GM18498 (cell line): ENCODE data around the gene NXPH4.

Source experiments
- ATAC-seq: cut with Tn5 transposase; IDR thresholded peaks from one replicate; pipeline ENCODE4 v1.9.1; 2021; ENCODE audit warnings: mild to moderate bottlenecking, moderate library complexity; ENCODE audit not compliant: unreplicated experiment

NXPH4 gene

DNA sequence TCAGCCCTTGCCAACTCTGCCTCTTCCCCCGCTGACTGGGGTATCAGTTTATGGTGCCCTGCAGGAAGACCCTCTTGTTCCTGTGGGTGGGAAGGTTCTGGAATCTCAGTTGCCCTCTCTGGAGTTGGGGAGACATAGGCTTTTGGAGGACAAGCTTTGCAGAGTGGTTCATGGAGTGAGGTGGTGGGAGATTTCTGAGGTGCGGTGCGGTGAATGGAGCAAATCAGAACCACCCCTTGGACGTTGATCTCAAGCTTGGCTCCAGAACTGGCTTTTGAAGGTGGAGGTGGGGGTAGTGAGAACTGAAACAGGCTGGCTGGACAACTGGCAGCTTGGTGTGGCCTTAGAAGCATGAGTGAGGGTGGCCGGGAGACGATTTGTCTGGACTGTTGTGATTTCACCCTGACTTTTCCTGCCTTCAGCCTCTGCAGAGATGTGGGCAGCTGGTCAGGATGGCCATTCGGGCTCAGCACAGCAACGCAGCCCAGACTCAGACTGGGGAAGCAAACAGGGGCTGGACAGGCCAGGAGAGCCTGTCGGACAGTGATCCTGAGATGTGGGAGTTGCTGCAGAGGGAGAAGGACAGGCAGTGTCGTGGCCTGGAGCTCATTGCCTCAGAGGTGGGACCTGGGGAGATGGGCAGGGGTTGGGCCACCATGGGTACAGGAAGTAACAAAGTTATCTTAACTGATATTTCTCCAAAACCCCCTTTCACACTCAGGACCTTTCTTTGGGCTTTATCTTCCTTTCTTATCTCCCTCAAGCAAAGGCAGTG lies 14.0 kb downstream of the NXPH4 start:
- no peak for ATAC-seq

DNA sequence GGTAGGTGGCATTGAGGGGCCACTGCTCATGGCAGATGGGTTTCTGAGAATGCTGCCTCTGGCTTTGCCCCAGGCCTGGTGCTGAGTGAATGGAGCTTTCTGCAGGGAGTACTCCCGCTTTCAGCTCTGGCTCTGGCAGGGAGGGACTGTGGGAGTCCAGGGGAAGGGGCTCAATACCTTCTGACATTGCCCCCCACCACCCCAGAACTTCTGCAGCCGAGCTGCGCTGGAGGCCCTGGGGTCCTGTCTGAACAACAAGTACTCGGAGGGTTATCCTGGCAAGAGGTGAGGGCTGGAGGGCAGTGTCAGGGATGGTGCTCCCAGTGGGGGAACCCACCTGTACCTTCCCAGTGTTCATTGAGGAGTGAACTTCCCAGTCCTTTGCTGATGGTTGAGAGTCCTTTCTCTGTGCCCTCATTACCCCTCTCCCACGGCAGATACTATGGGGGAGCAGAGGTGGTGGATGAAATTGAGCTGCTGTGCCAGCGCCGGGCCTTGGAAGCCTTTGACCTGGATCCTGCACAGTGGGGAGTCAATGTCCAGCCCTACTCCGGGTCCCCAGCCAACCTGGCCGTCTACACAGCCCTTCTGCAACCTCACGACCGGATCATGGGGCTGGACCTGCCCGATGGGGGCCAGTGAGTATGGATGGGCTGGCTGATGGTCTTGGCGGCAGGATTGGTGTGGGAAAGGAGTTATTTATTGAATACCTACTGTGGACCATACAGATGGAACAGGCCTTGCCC lies 14.9 kb downstream of the NXPH4 start:
- ATAC-seq, result no peak

DNA sequence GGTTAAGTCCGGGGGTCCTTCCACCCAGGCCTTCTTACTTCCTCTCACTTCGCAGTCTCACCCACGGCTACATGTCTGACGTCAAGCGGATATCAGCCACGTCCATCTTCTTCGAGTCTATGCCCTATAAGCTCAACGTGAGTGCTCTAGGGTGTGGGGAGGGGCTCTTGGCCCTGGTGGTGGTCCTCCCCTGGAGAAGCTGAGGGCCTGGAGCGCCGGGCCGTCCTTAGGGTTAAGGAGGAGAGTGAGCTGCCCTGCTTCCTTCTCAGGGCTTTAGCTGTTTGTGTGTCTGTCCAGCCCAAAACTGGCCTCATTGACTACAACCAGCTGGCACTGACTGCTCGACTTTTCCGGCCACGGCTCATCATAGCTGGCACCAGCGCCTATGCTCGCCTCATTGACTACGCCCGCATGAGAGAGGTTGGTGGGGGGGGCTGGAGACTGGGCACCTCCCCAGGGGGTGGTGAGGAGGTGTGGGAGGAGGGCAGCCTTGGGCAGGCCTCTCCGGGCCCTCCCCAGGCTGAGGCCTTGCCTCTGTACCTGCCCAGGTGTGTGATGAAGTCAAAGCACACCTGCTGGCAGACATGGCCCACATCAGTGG lies 15.7 kb downstream of the NXPH4 start:
- ATAC-seq, result no peak

DNA sequence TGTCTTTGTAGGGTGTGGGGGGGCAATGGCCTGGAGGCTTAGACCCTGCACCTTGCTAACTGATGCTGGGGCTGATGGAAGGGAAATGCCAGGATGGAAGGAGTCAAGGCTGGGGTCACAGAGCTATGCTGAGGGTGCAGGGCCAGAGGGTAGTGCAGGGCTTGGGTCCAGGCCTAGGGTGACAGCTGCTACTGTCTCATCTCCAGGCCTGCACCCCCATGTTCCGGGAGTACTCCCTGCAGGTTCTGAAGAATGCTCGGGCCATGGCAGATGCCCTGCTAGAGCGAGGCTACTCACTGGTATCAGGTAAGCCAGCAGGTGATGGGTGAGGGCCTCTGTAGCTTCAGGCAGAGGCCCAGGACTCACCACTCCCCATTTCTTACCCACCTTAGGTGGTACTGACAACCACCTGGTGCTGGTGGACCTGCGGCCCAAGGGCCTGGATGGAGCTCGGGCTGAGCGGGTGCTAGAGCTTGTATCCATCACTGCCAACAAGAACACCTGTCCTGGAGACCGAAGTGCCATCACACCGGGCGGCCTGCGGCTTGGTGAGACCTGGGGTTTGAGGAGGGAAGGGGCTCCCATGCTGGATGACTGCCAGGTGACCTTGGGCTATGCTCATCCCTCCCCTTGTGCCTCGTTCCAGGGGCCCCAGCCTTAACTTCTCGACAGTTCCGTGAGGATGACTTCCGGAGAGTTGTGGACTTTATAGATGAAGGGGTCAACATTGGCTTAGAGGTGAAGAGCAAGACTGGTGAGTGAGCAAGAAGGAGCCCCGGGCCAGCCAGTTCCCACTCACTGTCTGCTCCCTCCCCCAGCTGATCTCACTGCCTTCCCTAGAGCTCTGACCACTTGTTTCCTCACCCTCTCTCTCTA lies 17.0 kb downstream of the NXPH4 start:
- ATAC-seq, result no peak

DNA sequence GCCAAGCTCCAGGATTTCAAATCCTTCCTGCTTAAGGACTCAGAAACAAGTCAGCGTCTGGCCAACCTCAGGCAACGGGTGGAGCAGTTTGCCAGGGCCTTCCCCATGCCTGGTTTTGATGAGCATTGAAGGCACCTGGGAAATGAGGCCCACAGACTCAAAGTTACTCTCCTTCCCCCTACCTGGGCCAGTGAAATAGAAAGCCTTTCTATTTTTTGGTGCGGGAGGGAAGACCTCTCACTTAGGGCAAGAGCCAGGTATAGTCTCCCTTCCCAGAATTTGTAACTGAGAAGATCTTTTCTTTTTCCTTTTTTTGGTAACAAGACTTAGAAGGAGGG lies 17.6 kb downstream of the NXPH4 start:
- no peak for ATAC-seq

DNA sequence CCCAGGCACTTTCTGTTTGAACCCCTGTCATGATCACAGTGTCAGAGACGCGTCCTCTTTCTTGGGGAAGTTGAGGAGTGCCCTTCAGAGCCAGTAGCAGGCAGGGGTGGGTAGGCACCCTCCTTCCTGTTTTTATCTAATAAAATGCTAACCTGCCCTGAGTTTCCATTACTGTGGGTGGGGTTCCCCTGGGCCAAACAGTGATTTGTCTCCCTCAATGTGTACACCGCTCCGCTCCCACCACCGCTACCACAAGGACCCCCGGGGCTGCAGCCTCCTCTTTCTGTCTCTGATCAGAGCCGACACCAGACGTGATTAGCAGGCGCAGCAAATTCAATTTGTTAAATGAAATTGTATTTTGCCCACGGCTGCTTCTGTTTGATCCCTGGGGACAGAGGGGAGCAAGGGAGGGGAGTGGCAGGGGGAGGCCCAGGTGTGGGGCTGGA lies 18.0 kb downstream of the NXPH4 start:
- ATAC-seq, result no peak

DNA sequence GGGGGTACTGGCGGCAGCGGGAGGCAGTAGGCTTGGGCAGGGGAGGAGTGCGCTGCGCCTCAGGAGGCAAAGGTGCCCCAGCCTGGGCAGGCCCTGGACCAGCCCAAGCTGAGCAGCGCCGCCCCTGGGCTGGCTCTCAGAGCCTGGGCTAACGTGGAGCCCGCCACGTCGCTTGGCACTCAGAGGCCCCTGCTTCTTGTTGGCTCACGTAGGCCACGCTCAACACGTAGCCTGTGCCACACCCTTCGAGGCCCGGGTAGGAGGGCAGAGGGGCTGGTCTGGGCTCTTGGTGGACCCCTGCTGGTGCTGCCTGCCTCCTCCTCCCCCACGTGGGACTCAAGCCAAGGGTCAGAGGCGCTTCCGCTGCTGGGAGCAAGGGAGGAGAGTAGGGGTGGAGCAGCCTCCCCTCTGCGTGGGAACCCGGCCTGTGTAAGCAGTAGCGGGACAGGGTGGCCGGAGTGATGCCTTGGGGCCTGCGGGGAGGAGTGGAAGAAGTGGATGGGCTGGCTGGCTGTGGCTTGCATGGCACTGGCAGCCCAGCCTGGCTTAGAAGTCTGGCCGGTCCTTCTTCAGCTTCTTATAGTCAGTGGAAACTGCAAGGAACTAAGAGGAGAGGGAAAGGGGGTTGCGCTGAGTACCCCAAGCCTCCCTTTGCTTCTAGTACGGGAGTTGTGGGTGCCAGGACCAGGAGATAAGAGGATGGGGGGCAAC lies 18.6 kb downstream of the NXPH4 start:
- ATAC-seq, result no peak

DNA sequence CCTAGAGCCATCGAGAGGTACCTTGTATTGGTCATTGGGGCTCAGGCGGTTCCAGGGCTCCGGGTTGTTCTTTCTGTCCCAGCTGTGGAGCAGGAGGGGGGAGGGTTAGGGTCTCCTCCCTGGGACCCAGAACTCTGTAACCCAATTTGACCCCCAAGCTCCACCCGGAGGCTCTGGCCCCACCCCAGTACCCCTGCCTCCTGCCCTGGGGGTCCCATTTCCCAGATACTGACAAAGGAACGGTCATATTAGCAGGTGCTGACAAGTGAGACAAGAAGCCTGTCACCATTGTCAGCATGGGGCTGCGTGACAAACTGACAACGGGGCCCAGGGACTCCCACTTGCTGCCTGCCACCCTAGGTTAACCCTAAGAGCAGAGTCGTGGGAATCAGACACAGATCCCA lies 19.1 kb downstream of the NXPH4 start:
- ATAC-seq, result no peak

DNA sequence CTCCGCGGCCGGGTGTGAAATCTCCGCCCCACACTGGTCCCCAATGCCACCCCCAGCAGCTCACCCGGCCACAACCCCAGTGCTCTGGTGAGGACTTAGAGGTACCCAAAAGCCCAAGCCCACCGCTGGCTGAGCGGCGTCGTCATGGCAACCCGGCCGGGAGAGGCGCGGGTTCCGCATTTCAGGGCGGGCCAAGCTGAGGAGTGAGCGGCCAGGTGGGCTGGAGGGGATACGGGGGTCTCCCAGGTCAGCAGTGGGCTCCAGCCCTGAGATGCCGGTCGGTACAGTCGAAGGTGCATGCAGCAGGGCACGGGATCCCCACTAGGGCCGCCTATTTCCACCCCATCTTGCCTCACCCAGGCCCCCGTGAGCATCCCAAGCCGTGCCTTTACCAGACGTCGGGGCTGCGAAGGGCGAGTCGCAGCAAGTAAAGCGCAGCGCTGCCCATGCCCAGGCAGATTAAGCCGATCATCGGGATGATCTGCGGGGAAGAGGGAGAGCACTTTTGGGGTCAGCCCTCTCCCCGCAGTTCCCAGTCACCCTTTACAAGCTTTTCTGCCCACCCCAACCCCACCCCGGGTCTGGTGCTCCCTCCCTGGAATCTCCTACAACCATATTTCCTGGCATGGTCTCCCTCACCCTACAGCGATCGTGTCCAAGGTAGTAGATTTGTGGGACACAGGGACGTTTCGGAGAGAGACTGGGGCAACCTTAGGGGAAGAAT lies 19.8 kb downstream of the NXPH4 start:
- ATAC-seq, result no peak

DNA sequence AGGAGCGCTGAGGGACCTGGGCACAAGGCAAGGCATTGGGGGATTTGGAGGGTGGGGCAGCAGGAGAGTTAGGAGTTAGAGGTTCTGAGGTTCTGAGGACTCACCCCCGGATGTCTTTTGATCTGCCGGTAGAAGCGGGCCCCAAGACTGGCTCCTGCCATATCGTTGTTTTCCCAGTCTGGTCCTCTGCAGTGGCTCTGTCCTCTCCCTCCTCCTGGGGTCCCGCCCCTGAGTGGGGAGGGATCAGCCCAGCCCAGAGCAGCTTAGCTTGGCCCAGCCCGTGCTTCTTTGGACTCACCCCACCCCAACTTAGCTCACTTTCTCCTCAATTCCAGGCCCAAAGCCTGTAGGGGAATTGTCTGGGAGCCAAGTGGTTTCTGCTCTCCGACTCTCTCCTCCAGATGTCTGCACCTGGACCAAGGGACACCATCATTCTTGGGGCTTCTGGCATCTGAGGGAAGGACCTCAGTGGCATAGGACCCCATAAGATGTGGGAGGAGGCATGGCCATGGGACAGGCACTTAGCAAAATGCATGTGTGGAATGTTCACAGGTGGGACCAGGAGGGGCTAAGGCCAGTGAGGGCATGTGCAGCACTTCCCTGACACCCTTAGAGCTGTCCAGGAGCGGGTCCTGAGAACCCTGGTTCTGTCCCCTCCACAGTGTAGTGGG lies 20.5 kb downstream of the NXPH4 start:
- ATAC-seq, result no peak

DNA sequence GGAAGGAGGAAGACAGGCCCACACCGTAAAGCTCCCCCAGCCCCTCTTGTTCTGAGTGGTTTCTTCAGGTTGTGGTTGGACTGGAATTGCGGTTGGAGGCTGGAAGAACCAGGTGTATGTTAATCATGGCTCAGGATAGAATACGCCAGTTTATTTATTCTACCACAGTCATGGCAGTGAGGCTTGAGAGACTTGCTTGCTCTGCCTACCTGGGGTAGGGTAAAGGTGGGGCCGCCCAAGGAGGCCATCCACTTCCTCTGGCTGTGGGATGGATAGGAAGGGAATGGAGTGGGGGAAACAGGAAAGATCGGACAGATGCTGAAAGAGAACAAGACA lies 21.0 kb downstream of the NXPH4 start:
- no peak for ATAC-seq

DNA sequence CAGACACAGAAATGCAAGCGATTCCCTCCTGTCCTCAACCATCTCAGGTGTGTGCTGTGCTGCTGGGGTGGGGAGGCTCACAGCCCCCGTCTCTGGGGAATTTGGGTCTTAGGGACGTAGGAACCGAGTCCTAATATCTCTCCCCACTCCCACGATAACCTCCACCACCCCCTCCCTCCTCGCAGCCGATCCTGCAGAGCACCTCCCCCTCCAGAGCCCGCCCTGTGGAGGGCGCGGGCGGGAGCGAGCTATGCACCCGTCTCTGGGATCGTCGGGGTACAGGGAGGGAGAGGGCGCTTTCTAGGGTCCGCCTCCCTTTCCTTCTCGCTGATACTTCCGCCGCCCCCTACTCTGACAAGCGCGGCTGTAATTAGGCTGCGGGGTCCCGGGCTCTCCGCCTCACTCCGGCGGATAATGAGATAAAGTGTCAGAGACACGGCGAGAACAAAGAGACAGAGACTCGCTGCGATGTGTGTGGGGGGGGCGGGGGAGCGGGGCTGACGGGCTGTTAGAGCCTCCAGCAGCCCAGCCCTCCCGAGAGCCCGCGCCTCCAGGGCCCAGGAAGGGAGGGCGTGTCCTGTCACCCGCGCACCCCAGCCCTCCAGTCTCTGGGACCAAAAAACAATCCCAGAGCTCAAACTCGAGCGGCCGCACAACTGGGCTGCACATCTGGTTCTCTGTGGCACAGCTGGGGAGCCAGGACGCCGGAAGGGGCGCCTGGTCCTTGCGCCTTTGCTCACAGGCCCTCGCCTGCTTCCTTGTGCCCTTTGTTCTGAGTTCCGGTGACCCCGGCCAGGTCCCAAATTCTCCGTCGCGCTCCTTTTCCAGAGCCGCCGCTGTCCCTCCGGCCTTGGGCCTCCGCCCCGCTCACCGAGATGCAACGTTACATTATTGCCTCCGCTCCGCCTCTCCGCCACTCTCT lies 21.6 kb downstream of the NXPH4 start:
- ATAC-seq, result no peak

DNA sequence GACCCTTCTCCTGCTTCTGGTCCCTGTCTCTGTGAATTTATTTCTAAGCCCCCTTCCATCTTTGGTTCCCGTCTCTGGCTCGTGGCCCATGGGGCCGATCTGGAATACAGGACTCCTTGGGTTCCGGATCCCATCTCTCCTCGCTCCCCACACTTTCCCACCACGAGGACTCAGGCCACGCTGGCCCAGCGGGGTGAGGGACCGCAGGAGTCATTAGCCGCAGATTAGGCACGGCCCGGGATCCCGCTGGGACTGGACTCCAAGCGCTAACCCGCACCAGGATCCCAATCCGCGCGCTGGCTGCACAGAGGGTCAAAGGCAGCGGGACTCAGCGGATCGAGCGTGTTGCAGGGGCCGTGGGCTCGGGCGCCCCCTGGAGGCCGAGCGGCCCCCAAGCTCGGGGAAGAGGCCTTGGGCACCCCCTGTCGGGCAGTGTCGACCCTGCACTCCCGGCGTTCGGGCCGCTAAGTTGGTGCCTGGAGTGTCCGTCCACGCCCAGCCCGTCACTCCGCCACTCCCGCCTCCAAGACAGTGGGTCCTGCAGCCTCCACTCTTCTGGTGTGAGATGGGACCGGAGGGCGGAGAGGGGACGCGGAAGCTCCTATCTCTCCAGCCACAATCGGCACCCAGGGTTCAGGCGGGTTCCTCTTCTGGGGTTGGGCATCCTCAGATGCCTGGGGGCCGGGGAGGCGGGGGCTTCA lies 22.4 kb downstream of the NXPH4 start:
- ATAC-seq, result peak; percentile 58

DNA sequence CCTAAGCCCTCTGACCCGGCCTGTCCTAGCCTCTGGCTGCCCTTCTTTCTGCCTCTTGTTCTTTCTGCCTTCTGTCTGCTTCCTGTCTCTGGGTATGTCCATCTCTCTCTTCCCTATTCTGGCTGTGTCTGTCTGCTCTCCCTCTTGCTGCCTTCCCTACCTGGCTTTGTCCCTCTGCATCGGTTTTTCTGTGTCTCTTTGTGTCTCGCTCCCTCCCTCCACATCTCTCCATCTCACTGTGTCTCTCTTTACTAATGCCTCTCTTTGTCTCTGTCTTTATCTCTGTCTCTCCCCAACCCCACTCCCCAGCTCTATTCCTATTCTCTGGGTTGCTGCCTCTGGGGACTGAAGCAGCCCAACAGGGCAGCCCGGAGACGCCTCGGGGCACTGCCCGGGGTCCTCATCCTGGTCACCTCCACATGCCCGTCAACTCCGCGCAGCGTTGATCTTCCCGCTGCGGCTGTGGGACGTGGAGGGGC lies 23.0 kb downstream of the NXPH4 start:
- ATAC-seq, result no peak

DNA sequence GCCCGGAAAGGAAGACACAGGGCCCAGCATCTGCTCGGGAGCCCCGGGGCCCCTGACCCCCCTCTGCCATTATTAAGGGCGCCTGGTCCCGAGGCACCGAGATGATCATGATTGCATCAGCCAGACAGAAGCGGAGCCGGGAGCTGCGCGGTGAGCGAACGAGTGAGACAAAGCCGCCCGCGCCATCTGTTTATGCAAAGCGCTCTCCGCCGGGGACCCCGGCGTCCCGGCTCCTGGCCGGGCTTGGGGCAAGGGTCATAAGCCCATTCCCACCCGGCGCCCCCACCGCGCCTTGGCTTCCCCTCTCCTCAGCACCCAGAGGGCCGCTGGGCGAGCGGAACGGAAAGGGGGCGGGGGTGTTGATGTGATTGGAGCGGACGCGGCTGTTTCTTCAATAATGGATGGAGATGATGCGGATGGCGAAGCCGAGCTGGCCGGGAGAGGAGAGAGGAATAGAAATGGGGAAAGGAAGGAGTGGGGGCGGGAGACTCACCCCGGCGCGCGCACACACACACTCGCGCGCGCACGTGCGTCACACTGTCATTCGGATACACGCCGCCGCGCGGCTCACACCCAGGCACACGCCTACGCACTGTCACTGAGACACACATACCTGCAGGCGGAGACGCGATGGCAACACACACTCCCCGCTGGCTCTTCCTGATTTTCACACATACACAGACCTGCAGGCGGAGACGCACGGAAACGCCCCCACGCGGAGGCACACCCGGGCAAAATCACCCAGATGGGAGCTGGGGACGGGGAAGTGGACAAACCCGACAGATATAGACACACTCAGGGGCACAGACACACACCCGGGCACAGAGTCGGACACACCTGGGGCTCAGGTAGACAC lies 23.7 kb downstream of the NXPH4 start:
- peak; percentile 24 for ATAC-seq

DNA sequence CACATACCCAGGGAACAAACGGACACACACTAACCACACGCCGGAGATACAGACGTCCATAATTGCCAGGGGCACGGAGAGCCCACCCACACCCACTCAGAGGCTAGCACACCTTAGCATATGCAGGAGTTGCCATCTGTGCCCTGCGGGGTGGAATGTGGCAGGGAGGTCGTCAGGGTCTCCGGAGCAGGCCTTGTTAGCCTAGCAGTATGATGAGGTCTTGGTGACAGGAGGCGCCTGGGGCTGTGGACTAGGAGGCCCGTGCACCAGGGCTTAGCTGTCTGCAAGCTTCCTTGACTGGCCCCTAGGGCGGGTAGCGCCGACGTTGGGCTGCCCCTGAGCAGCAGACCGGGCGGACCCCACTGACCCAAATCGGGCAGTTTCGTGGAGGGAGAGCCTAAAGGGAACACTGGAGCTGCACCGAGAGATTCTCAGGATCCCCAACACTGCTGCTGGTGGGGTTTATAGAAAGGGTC lies 24.4 kb downstream of the NXPH4 start:
- no peak for ATAC-seq
